ENCODE data around the gene MTUS2.

DNA sequence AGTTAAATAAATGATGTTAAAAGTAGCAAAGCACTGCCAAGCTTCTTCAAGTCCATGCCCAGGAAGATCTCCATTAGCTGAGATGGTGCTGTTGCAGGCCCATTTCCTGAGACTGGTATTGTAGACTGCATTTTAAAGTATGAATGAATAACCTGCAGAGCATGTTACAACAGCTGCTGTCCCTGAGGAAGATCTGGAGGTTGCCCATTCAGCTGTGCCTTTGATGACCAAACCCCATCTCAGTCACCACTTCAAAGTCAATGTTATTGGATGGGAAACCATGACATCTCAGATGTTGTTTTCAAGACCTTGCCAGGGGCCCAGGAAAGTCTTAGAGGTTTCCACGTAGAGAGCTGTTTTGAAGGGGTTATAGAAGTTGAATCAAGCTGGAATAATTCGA is 281.3 kb downstream of the MTUS2 start:
- TF ChIP-seq, protein P1, sequence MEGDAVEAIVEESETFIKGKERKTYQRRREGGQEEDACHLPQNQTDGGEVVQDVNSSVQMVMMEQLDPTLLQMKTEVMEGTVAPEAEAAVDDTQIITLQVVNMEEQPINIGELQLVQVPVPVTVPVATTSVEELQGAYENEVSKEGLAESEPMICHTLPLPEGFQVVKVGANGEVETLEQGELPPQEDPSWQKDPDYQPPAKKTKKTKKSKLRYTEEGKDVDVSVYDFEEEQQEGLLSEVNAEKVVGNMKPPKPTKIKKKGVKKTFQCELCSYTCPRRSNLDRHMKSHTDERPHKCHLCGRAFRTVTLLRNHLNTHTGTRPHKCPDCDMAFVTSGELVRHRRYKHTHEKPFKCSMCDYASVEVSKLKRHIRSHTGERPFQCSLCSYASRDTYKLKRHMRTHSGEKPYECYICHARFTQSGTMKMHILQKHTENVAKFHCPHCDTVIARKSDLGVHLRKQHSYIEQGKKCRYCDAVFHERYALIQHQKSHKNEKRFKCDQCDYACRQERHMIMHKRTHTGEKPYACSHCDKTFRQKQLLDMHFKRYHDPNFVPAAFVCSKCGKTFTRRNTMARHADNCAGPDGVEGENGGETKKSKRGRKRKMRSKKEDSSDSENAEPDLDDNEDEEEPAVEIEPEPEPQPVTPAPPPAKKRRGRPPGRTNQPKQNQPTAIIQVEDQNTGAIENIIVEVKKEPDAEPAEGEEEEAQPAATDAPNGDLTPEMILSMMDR (IDR thresholded peaks at IDR 0.05), result no peak
- TF ChIP-seq ZFX (IDR thresholded peaks at IDR 0.05; ENCODE audit: borderline replicate concordance), result no peak

Measured in 22Rv1 (cell line).